ENCODE data around the gene DIS3L2. TPM values are rescaled to one million over a fixed set of nuclear protein-coding genes. Genes with fewer than 3 reads are reported as not detected.

Gene DIS3L2
- total and polyA plus RNA-seq, 2 experiments from 2014 or later = 15.2 to 25.3 TPM

DNA sequence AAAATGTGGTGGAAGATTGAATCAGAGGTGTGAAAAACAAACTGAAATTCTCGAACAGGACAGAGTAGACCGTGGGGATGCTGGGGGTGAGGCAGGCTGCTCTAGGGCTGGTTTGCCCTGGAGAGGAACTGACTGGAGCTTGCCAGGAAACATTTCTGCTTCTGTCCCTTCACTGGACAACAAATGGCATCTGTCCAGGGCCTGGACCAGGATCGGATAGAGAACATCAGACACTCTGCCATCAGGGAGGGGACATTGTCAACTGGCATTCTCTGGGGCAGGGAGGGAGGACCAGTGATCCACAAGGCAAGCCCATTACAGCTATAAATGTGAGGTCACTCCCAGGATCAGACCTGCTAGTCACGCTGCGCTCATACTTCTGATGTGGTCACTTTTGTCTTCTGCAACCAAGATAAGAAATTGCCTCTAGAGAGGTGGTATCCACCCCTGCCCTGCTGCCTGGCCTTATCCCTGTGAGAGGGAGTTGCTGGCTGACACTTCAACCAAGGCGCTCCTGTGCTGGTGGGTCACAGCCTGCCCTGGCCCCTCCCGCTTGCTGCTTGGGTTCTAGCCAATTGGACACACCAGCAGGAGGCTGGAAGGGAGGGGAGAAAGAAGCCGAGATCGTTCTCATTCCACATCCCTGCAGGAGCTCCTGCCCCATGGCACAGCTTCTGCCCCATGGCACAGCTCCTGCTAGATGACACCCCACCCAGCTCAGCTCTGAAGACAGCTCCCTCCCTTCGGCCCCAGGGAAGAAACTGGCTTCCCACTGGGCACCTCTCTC, 44.0 kb upstream of the DIS3L2 start (continued):
- TF ChIP-seq, protein P1, sequence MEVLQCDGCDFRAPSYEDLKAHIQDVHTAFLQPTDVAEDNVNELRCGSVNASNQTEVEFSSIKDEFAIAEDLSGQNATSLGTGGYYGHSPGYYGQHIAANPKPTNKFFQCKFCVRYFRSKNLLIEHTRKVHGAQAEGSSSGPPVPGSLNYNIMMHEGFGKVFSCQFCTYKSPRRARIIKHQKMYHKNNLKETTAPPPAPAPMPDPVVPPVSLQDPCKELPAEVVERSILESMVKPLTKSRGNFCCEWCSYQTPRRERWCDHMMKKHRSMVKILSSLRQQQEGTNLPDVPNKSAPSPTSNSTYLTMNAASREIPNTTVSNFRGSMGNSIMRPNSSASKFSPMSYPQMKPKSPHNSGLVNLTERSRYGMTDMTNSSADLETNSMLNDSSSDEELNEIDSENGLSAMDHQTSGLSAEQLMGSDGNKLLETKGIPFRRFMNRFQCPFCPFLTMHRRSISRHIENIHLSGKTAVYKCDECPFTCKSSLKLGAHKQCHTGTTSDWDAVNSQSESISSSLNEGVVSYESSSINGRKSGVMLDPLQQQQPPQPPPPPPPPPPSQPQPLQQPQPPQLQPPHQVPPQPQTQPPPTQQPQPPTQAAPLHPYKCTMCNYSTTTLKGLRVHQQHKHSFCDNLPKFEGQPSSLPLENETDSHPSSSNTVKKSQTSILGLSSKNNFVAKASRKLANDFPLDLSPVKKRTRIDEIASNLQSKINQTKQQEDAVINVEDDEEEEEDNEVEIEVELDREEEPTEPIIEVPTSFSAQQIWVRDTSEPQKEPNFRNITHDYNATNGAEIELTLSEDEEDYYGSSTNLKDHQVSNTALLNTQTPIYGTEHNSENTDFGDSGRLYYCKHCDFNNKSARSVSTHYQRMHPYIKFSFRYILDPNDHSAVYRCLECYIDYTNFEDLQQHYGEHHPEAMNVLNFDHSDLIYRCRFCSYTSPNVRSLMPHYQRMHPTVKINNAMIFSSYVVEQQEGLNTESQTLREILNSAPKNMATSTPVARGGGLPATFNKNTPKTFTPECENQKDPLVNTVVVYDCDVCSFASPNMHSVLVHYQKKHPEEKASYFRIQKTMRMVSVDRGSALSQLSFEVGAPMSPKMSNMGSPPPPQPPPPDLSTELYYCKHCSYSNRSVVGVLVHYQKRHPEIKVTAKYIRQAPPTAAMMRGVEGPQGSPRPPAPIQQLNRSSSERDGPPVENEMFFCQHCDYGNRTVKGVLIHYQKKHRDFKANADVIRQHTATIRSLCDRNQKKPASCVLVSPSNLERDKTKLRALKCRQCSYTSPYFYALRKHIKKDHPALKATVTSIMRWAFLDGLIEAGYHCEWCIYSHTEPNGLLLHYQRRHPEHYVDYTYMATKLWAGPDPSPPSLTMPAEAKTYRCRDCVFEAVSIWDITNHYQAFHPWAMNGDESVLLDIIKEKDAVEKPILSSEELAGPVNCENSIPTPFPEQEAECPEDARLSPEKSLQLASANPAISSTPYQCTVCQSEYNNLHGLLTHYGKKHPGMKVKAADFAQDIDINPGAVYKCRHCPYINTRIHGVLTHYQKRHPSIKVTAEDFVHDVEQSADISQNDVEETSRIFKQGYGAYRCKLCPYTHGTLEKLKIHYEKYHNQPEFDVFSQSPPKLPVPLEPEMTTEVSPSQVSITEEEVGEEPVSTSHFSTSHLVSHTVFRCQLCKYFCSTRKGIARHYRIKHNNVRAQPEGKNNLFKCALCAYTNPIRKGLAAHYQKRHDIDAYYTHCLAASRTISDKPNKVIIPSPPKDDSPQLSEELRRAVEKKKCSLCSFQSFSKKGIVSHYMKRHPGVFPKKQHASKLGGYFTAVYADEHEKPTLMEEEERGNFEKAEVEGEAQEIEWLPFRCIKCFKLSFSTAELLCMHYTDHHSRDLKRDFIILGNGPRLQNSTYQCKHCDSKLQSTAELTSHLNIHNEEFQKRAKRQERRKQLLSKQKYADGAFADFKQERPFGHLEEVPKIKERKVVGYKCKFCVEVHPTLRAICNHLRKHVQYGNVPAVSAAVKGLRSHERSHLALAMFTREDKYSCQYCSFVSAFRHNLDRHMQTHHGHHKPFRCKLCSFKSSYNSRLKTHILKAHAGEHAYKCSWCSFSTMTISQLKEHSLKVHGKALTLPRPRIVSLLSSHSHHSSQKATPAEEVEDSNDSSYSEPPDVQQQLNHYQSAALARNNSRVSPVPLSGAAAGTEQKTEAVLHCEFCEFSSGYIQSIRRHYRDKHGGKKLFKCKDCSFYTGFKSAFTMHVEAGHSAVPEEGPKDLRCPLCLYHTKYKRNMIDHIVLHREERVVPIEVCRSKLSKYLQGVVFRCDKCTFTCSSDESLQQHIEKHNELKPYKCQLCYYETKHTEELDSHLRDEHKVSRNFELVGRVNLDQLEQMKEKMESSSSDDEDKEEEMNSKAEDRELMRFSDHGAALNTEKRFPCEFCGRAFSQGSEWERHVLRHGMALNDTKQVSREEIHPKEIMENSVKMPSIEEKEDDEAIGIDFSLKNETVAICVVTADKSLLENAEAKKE (CRISPR knock-in tag; IDR thresholded peaks at IDR 0.05) = no peak
- TF ChIP-seq EZH2 (IDR thresholded peaks at IDR 0.05; ENCODE audit: low read depth, unreplicated experiment) (no peak), JUNB (IDR thresholded peaks at IDR 0.05; ENCODE audit: unreplicated experiment) (no peak), STAT1 (IDR thresholded peaks at IDR 0.05; ENCODE audit: unreplicated experiment) (no peak), ZNF114 (CRISPR knock-in tag; IDR thresholded peaks at IDR 0.05) (no peak), CREB1 (CRISPR knock-in tag; IDR thresholded peaks at IDR 0.05; ENCODE audit: low read depth) (no peak), EZH2phosphoT487 (IDR thresholded peaks at IDR 0.05; ENCODE audit: unreplicated experiment) (no peak)
- TF ChIP-seq, protein P2, sequence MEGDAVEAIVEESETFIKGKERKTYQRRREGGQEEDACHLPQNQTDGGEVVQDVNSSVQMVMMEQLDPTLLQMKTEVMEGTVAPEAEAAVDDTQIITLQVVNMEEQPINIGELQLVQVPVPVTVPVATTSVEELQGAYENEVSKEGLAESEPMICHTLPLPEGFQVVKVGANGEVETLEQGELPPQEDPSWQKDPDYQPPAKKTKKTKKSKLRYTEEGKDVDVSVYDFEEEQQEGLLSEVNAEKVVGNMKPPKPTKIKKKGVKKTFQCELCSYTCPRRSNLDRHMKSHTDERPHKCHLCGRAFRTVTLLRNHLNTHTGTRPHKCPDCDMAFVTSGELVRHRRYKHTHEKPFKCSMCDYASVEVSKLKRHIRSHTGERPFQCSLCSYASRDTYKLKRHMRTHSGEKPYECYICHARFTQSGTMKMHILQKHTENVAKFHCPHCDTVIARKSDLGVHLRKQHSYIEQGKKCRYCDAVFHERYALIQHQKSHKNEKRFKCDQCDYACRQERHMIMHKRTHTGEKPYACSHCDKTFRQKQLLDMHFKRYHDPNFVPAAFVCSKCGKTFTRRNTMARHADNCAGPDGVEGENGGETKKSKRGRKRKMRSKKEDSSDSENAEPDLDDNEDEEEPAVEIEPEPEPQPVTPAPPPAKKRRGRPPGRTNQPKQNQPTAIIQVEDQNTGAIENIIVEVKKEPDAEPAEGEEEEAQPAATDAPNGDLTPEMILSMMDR (conservative IDR thresholded peaks at IDR 0.05; ENCODE audit: low read depth in 2 of 2) = no peak
- TF ChIP-seq, protein P3, sequence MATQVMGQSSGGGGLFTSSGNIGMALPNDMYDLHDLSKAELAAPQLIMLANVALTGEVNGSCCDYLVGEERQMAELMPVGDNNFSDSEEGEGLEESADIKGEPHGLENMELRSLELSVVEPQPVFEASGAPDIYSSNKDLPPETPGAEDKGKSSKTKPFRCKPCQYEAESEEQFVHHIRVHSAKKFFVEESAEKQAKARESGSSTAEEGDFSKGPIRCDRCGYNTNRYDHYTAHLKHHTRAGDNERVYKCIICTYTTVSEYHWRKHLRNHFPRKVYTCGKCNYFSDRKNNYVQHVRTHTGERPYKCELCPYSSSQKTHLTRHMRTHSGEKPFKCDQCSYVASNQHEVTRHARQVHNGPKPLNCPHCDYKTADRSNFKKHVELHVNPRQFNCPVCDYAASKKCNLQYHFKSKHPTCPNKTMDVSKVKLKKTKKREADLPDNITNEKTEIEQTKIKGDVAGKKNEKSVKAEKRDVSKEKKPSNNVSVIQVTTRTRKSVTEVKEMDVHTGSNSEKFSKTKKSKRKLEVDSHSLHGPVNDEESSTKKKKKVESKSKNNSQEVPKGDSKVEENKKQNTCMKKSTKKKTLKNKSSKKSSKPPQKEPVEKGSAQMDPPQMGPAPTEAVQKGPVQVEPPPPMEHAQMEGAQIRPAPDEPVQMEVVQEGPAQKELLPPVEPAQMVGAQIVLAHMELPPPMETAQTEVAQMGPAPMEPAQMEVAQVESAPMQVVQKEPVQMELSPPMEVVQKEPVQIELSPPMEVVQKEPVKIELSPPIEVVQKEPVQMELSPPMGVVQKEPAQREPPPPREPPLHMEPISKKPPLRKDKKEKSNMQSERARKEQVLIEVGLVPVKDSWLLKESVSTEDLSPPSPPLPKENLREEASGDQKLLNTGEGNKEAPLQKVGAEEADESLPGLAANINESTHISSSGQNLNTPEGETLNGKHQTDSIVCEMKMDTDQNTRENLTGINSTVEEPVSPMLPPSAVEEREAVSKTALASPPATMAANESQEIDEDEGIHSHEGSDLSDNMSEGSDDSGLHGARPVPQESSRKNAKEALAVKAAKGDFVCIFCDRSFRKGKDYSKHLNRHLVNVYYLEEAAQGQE (IDR thresholded peaks at IDR 0.05; ENCODE audit: unreplicated experiment) = no peak
